ENCODE results near the gene CUL9.

Gene CUL9

GRCh38 chr6:43200541-43200940 is 18.5 kb downstream of the CUL9 start:
- no peak for DNase-seq (ENCODE audit: low spot score)

- no peak for DNase-seq (ENCODE audit: low spot score)
Measured at GRCh38 chr6:43202451-43202850, 20.5 kb downstream of the CUL9 start.

- no peak for DNase-seq (ENCODE audit: low spot score)
Measured at GRCh38 chr6:43203029-43203717, 21.2 kb downstream of the CUL9 start.

GRCh38 chr6:43203718-43204095 is 21.7 kb downstream of the CUL9 start:
- no peak for DNase-seq (ENCODE audit: low spot score)

- DNase-seq (ENCODE audit: low spot score), result no peak
Measured at GRCh38 chr6:43204271-43205105, 22.5 kb downstream of the CUL9 start.

- DNase-seq (ENCODE audit: low spot score), result no peak
Measured at GRCh38 chr6:43205849-43206248, 23.9 kb downstream of the CUL9 start.

- DNase-seq (ENCODE audit: low spot score), result no peak
Measured at GRCh38 chr6:43207286-43207685, 25.3 kb downstream of the CUL9 start.

- no peak for DNase-seq (ENCODE audit: low spot score)
Measured at GRCh38 chr6:43211955-43212354, 30.0 kb downstream of the CUL9 start.

GRCh38 chr6:43213431-43213830 is 31.4 kb downstream of the CUL9 start:
- DNase-seq (ENCODE audit: low spot score), result no peak

GRCh38 chr6:43215066-43215465 is 33.1 kb downstream of the CUL9 start:
- DNase-seq (ENCODE audit: low spot score), result no peak

GRCh38 chr6:43216200-43216599 is 34.2 kb downstream of the CUL9 start:
- DNase-seq (ENCODE audit: low spot score), result no peak

- DNase-seq (ENCODE audit: low spot score), result no peak
Measured at GRCh38 chr6:43217351-43217750, 35.4 kb downstream of the CUL9 start.

GRCh38 chr6:43219119-43219518 is 37.1 kb downstream of the CUL9 start:
- DNase-seq (ENCODE audit: low spot score), result no peak

- DNase-seq (ENCODE audit: low spot score), result no peak
Measured at GRCh38 chr6:43219814-43220213, 37.8 kb downstream of the CUL9 start.

- no peak for DNase-seq (ENCODE audit: low spot score)
Measured at GRCh38 chr6:43220439-43220951, 38.5 kb downstream of the CUL9 start.

- no peak for DNase-seq (ENCODE audit: low spot score)
Measured at GRCh38 chr6:43221046-43221972, 39.3 kb downstream of the CUL9 start.

GRCh38 chr6:43222418-43223059 is 40.5 kb downstream of the CUL9 start:
- no peak for DNase-seq (ENCODE audit: low spot score)

GRCh38 chr6:43223175-43223574 is 41.2 kb downstream of the CUL9 start:
- no peak for DNase-seq (ENCODE audit: low spot score)

- no peak for DNase-seq (ENCODE audit: low spot score)
Measured at GRCh38 chr6:43226192-43226851, 44.3 kb downstream of the CUL9 start.

GRCh38 chr6:43228951-43229802 is 47.2 kb downstream of the CUL9 start, which contains the start of gene DNPH1:
Gene DNPH1, minus strand, starts transcription at chr6:43229481. Its CDS starts 25 bp downstream, at chr6:43229456.
- DNase-seq (ENCODE audit: low spot score), result peak; percentile 86
